Stimulated activated memory B cell treated with anti-CD40 and anti-IgM and Interleukin-4, amounts not matched to agents 10 μg/mL and 1 μg/mL and 100 μg/mL, for 72 hours (primary cell): ENCODE measurements around the gene NKTR.

ENCODE experiments used
- ATAC-seq: fragments of 150-1000 bp; cut with Tn5 transposase; 2 replicates; pipeline ENCODE4 v1.10.0; 2021
- H3K27ac Mint-ChIP-seq: one replicate; pipeline ENCODE4 v1.8.0; 2022; ENCODE audit warnings: mild to moderate bottlenecking, mixed read lengths
- H3K27me3 Mint-ChIP-seq: one replicate; pipeline ENCODE4 v1.8.0; 2022; ENCODE audit warnings: mixed read lengths
- H3K36me3 Mint-ChIP-seq: one replicate; pipeline ENCODE4 v1.8.0; 2022; ENCODE audit warnings: mixed read lengths
- H3K4me1 Mint-ChIP-seq: one replicate; pipeline ENCODE4 v1.8.0; 2022; ENCODE audit warnings: mixed read lengths
- H3K4me3 Mint-ChIP-seq: one replicate; pipeline ENCODE4 v1.8.0; 2022; ENCODE audit warnings: mild to moderate bottlenecking, moderate library complexity, mixed read lengths
- H3K9me3 Mint-ChIP-seq: one replicate; pipeline ENCODE4 v1.8.0; 2022; ENCODE audit warnings: mixed read lengths

Gene NKTR

GRCh38 chr3:42686832-42687650 lies 86.6 kb downstream of the NKTR start:
- no peak overlapping the region for H3K4me3 Mint-ChIP-seq
- no peaks in the 10 kb centered on the region for H3K36me3 Mint-ChIP-seq
- H3K27me3 Mint-ChIP-seq: peaks cover 66% of the 10 kb centered on the region
- no peaks in the 10 kb centered on the region for H3K9me3 Mint-ChIP-seq
- peaks cover 5% of the 10 kb centered on the region for H3K4me1 Mint-ChIP-seq
- ATAC-seq: no peak
- H3K27ac Mint-ChIP-seq: no peak overlapping the region

GRCh38 chr3:42688016-42688415 lies 87.5 kb downstream of the NKTR start:
- ATAC-seq: no peak
- no peaks in the 10 kb centered on the region for H3K36me3 Mint-ChIP-seq
- H3K9me3 Mint-ChIP-seq: no peaks in the 10 kb centered on the region
- peaks cover 5% of the 10 kb centered on the region for H3K4me1 Mint-ChIP-seq
- no peak overlapping the region for H3K27ac Mint-ChIP-seq
- no peak overlapping the region for H3K4me3 Mint-ChIP-seq
- H3K27me3 Mint-ChIP-seq: peaks cover 58% of the 10 kb centered on the region

GRCh38 chr3:42688487-42689420 lies 88.3 kb downstream of the NKTR start:
- H3K27ac Mint-ChIP-seq: no peak overlapping the region

GRCh38 chr3:42689421-42690014 lies 89.0 kb downstream of the NKTR start:
- peaks cover 5% of the 10 kb centered on the region for H3K4me1 Mint-ChIP-seq
- H3K36me3 Mint-ChIP-seq: no peaks in the 10 kb centered on the region
- H3K27ac Mint-ChIP-seq: no peak overlapping the region
- no peak overlapping the region for H3K4me3 Mint-ChIP-seq
- peaks cover 50% of the 10 kb centered on the region for H3K27me3 Mint-ChIP-seq
- no peak for ATAC-seq
- no peaks in the 10 kb centered on the region for H3K9me3 Mint-ChIP-seq

More at GRCh38 chr3:42688487-42689420, 88.3 kb downstream of the NKTR start:
- no peaks in the 10 kb centered on the region for H3K9me3 Mint-ChIP-seq
- peaks cover 51% of the 10 kb centered on the region for H3K27me3 Mint-ChIP-seq
- no peak overlapping the region for H3K4me3 Mint-ChIP-seq
- no peak for ATAC-seq
- no peaks in the 10 kb centered on the region for H3K36me3 Mint-ChIP-seq
- peaks cover 5% of the 10 kb centered on the region for H3K4me1 Mint-ChIP-seq

GRCh38 chr3:42690191-42690590 lies 89.7 kb downstream of the NKTR start:
- Mint-ChIP-seq H3K36me3 (no peaks in the 10 kb centered on the region), H3K4me3 (no peak overlapping the region), H3K27me3 (peaks cover 43% of the 10 kb centered on the region), H3K4me1 (peaks cover 5% of the 10 kb centered on the region), H3K27ac (no peak overlapping the region), H3K9me3 (no peaks in the 10 kb centered on the region)
- no peak for ATAC-seq

GRCh38 chr3:42690766-42691680 lies 90.5 kb downstream of the NKTR start:
- Mint-ChIP-seq H3K4me1 (peaks cover under 1% of the 10 kb centered on the region), H3K9me3 (no peaks in the 10 kb centered on the region), H3K36me3 (no peaks in the 10 kb centered on the region), H3K27ac (no peak overlapping the region), H3K27me3 (peaks cover 35% of the 10 kb centered on the region), H3K4me3 (no peak overlapping the region)
- ATAC-seq: no peak

GRCh38 chr3:42691816-42692666 lies 91.6 kb downstream of the NKTR start:
- no peak overlapping the region for H3K27ac Mint-ChIP-seq
- H3K4me1 Mint-ChIP-seq: no peaks in the 10 kb centered on the region
- no peaks in the 10 kb centered on the region for H3K9me3 Mint-ChIP-seq
- ATAC-seq: no peak
- H3K36me3 Mint-ChIP-seq: no peaks in the 10 kb centered on the region
- H3K27me3 Mint-ChIP-seq: peaks cover 25% of the 10 kb centered on the region
- no peak overlapping the region for H3K4me3 Mint-ChIP-seq

- ATAC-seq: no peak
- no peak overlapping the region for H3K4me3 Mint-ChIP-seq
- no peak overlapping the region for H3K27ac Mint-ChIP-seq
- peaks cover 16% of the 10 kb centered on the region for H3K27me3 Mint-ChIP-seq
- H3K36me3 Mint-ChIP-seq: no peaks in the 10 kb centered on the region
- H3K4me1 Mint-ChIP-seq: no peaks in the 10 kb centered on the region
- no peaks in the 10 kb centered on the region for H3K9me3 Mint-ChIP-seq
Observed at GRCh38 chr3:42692667-42693529, 92.4 kb downstream of the NKTR start.

GRCh38 chr3:42693530-42693930 lies 93.0 kb downstream of the NKTR start:
- Mint-ChIP-seq H3K27ac (no peak overlapping the region), H3K27me3 (peaks cover 13% of the 10 kb centered on the region), H3K4me1 (no peaks in the 10 kb centered on the region), H3K4me3 (no peak overlapping the region), H3K9me3 (no peaks in the 10 kb centered on the region), H3K36me3 (no peaks in the 10 kb centered on the region)
- ATAC-seq: no peak

GRCh38 chr3:42694366-42694765 lies 93.9 kb downstream of the NKTR start:
- Mint-ChIP-seq H3K4me3 (no peak overlapping the region), H3K9me3 (no peaks in the 10 kb centered on the region), H3K27ac (no peak overlapping the region), H3K36me3 (no peaks in the 10 kb centered on the region), H3K27me3 (peaks cover 13% of the 10 kb centered on the region), H3K4me1 (no peaks in the 10 kb centered on the region)
- ATAC-seq: no peak

GRCh38 chr3:42696356-42697288 lies 96.1 kb downstream of the NKTR start:
- Mint-ChIP-seq H3K36me3 (no peaks in the 10 kb centered on the region), H3K4me1 (no peaks in the 10 kb centered on the region), H3K9me3 (no peaks in the 10 kb centered on the region), H3K27me3 (peaks cover 10% of the 10 kb centered on the region), H3K27ac (no peak overlapping the region), H3K4me3 (no peak overlapping the region)
- no peak for ATAC-seq

- Mint-ChIP-seq H3K36me3 (no peaks in the 10 kb centered on the region), H3K4me1 (no peaks in the 10 kb centered on the region), H3K27me3 (peaks cover 13% of the 10 kb centered on the region), H3K9me3 (no peaks in the 10 kb centered on the region), H3K4me3 (no peak overlapping the region), H3K27ac (no peak overlapping the region)
- ATAC-seq: no peak
Observed at GRCh38 chr3:42697289-42698051, 97.0 kb downstream of the NKTR start.
